A549 treated with Mapracorat at 1 μM for 4 hours (cell line): ENCODE measurements around the gene RMC1. TPM values are rescaled to one million over a fixed set of nuclear protein-coding genes. Genes with fewer than 3 reads are reported as not detected.

ENCODE experiments used
- total RNA-seq: library from RNA; stranded (reverse); fragments of 200-300 nt; extraction: Qiagen RNA extraction; gene quantifications from 5 replicates; pipeline ENCODE4 v1.2.3, GENCODE V29; 2022

Gene RMC1
- 13.8 to 18.0 TPM (median 16.0 TPM) in 5 replicates for total RNA-seq

DNA sequence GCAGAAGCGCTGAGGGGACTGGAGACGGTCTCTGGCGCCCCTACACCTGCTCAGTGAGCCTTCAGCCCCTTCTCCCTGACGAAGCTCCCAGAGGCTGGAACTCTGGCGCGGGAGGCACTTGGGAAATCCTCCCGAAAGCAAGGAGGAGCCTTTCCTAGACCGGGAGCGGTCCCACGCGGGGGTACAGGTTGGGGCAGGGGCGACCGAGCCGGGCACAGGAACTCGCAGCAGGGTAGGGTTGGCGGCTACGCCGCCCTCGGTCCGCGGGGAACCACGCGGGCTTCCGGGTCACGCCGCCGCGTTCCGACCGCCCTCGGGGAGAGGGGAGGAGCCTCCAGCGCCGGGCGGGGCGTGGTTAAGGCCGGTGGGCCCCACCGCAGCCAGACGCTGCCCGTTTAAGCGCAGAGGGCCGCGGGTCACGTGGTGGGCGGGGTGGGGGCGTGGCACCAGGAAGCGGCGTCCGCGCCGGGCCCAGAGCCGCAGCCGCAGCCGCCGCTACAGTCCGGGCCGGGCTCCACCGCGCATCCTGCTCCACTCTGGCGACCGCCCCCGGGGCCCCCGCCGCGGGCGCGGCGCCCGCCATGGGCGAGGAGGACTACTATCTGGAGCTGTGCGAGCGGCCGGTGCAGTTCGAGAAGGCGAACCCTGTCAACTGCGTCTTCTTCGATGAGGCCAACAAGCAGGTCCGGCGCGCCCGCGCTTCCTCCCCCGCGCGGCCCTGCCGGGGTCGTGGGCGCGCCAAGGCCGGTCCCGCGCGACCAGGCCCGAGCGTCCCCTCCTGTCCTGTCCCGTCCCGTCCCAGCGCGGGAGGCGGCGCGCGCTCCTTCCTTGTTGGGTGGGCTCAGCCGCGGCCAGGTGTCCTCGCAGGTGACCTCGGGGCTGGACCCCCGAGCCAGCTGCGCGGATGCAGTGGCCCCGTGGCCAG, at the start of gene RMC1:
TSS of gene RMC1 (plus strand) at position 474 of the 925 bp plus-strand sequence. CDS start at position 582, 108 bp downstream.

Other genes with a start within 250 kb of the RMC1 start
- gene RIOK3, start 50.2 kb upstream of the RMC1 start, total RNA-seq, result 29.1 to 39.5 TPM (median 33.5 TPM) in 5 replicates
- gene NPC1, start 83.0 kb downstream of the RMC1 start, total RNA-seq, result 97.3 to 126 TPM (median 107 TPM) in 5 replicates
- gene ANKRD29, start 159.4 kb downstream of the RMC1 start, total RNA-seq, result 13.8 to 20.9 TPM (median 19.3 TPM) in 5 replicates
- gene LAMA3, start 185.9 kb downstream of the RMC1 start, total RNA-seq, result 43.8 to 64.9 TPM (median 60.1 TPM) in 5 replicates